ENCODE data around the gene MORC2.

Gene MORC2

DNA sequence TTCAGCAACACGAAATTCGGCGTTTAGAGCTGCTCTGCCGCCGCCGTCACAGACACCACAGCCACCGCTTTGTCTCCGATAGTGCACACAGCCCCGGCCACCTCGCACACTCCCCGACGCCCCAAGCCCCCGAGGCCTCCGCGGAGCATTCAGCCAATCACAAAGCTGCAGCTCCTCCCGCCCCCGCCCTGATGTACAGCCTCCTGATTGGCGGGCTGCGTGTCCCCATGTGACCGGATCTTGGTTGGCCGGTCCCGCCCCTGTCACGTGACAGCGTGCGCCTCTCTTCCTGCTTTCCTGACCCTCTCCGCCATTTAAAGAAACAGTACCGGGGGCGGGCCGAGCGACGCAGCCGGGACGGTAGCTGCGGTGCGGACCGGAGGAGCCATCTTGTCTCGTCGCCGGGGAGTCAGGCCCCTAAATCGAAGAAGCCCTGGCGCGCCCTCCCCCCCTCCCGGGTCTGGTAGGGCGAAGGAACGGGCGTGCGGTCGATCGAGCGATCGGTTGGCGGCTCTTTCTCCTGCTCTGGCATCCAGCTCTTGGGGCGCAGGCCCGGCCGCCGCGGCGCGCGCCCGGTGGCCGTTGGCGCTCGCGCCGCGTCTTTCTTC lies 454 bp upstream of the MORC2 start, which contains the start of gene TUG1 (continued):
- TF ChIP-seq ZNF580 (tag by site-specific recombination; IDR thresholded peaks at IDR 0.05) (peak; percentile 74), MYNN (tag by site-specific recombination; IDR thresholded peaks at IDR 0.05; ENCODE audit: borderline replicate concordance) (no peak), ZNF19 (tag by site-specific recombination; IDR thresholded peaks at IDR 0.05; ENCODE audit: low read depth) (no peak), HOXA7 (CRISPR knock-in tag; IDR thresholded peaks at IDR 0.05; ENCODE audit: borderline replicate concordance) (no peak), ZFP37 (tag by site-specific recombination; IDR thresholded peaks at IDR 0.05) (no peak), YY1 (tag by site-specific recombination; IDR thresholded peaks at IDR 0.05) (peak; percentile 84), ZNF791 (tag by site-specific recombination; IDR thresholded peaks at IDR 0.05) (no peak), ZFHX2 (tag by site-specific recombination; conservative IDR thresholded peaks at IDR 0.05) (peak; percentile 51; the same call in 1 of the 2 replicates), ZBTB17 (tag by site-specific recombination; IDR thresholded peaks at IDR 0.05) (peak; percentile 98), ZNF596 (tag by site-specific recombination; IDR thresholded peaks at IDR 0.05) (no peak), REPIN1 (tag by site-specific recombination; IDR thresholded peaks at IDR 0.05; ENCODE audit: low read depth) (no peak), ZNF391 (tag by site-specific recombination; IDR thresholded peaks at IDR 0.05; ENCODE audit: borderline replicate concordance, low read depth) (0 out of 2 replicates have a peak, but pooled peaks have one; percentile 46), ZNF148 (tag by site-specific recombination; IDR thresholded peaks at IDR 0.05; ENCODE audit: borderline replicate concordance) (no peak), ZBTB21 (tag by site-specific recombination; IDR thresholded peaks at IDR 0.05) (peak; percentile 32; the same call in 1 of the 2 replicates), ZNF776 (tag by site-specific recombination; IDR thresholded peaks at IDR 0.05; ENCODE audit: borderline replicate concordance) (no peak), ZSCAN4 (tag by site-specific recombination; IDR thresholded peaks at IDR 0.05) (no peak), ZBTB26 (tag by site-specific recombination; optimal IDR thresholded peaks at IDR 0.05) (peak; percentile 85), KLF8 (tag by site-specific recombination; IDR thresholded peaks at IDR 0.05) (peak; percentile 94), PRDM2 (tag by site-specific recombination; IDR thresholded peaks at IDR 0.05; ENCODE audit: borderline replicate concordance) (no peak), ZBTB10 (tag by site-specific recombination; IDR thresholded peaks at IDR 0.05) (0 out of 2 replicates have a peak, but pooled peaks have one; percentile 36), ZNF830 (tag by site-specific recombination; IDR thresholded peaks at IDR 0.05; ENCODE audit: low read depth) (no peak), ZNF785 (tag by site-specific recombination; IDR thresholded peaks at IDR 0.05) (no peak), ZNF488 (tag by site-specific recombination; IDR thresholded peaks at IDR 0.05) (no peak), ZNF211 (tag by site-specific recombination; IDR thresholded peaks at IDR 0.05; ENCODE audit: low read depth) (no peak), BCL11A (tag by site-specific recombination; IDR thresholded peaks at IDR 0.05; ENCODE audit: low read depth) (no peak)
